Natural killer cell (primary cell): ENCODE data around the gene FIBCD1. TPM values are rescaled to one million over a fixed set of nuclear protein-coding genes. Genes with fewer than 3 reads are reported as not detected.

ENCODE experiments used
- ATAC-seq, 3 donors: fragments of 150-1000 bp in 2 of 3; fragments of 200-7000 bp in 1 of 3; cut with Tn5 transposase; 1 replicate in 1 of 3; 2 replicates in 2 of 3; pipeline ENCODE4 v1.10.0; 2021; ENCODE audit warnings: mild to moderate bottlenecking in 2 of 3, moderate library complexity in 2 of 3
- DNase-seq, 2 donors: peaks; one replicate each; pipeline versions ENCODE4 v3.0.0 to v3.0.0-alpha.2; 2013 to 2021; ENCODE audit warnings: mixed read lengths in 1 of 2
- H3K27ac ChIP-seq: one replicate; pipeline ENCODE4 v1.5.1; 2013; ENCODE audit warnings: mild to moderate bottlenecking, low read length
- H3K27me3 ChIP-seq: one replicate; pipeline ENCODE4 v1.6.1; 2013; ENCODE audit warnings: low read length; ENCODE audit not compliant: control insufficient read depth, insufficient read depth
- H3K36me3 ChIP-seq: one replicate; pipeline ENCODE4 v1.6.1; 2013; ENCODE audit warnings: low read length; ENCODE audit not compliant: control insufficient read depth, insufficient read depth
- H3K4me1 ChIP-seq: one replicate; pipeline ENCODE4 v1.6.1; 2013; ENCODE audit warnings: low read length; ENCODE audit not compliant: control insufficient read depth, insufficient read depth
- H3K4me3 ChIP-seq: one replicate; pipeline ENCODE4 v1.5.1; 2013; ENCODE audit warnings: low read length
- H3K9me3 ChIP-seq: one replicate; pipeline ENCODE4 v1.6.1; 2013; ENCODE audit warnings: low read length; ENCODE audit not compliant: control insufficient read depth, insufficient read depth
- H3K27ac Mint-ChIP-seq, 2 donors: one replicate each; pipeline ENCODE4 v1.8.0; 2022; ENCODE audit warnings: mild to moderate bottlenecking in 2 of 2, mixed read lengths in 2 of 2, moderate library complexity in 1 of 2
- H3K27me3 Mint-ChIP-seq, 2 donors: one replicate each; pipeline ENCODE4 v1.8.0; 2022; ENCODE audit warnings: low read depth in 2 of 2, mixed read lengths in 2 of 2
- H3K36me3 Mint-ChIP-seq: one replicate; pipeline ENCODE4 v1.8.0; 2022; ENCODE audit warnings: mixed read lengths
- H3K4me1 Mint-ChIP-seq, 2 donors: one replicate each; pipeline ENCODE4 v1.8.0; 2022; ENCODE audit warnings: mixed read lengths in 2 of 2
- H3K4me3 Mint-ChIP-seq: one replicate; pipeline ENCODE4 v1.8.0; 2022; ENCODE audit warnings: mild to moderate bottlenecking, moderate library complexity, mixed read lengths
- H3K9me3 Mint-ChIP-seq, 2 donors: one replicate each; pipeline ENCODE4 v1.8.0; 2022; ENCODE audit warnings: mixed read lengths in 2 of 2
- WGBS: methylation state at CpG from one replicate; pipeline ENCODE4 v1.1.7; 2013; ENCODE audit warnings: missing lambda C conversion rate; ENCODE audit not compliant: insufficient coverage; 5-methylcytosine and 5-hydroxymethylcytosine counted together
- intact Hi-C: fragments of 100-400 bp; cut with micrococcal nuclease; formaldehyde crosslinking; loops from one replicate; pipeline ENCODE4 v1.14.2; 2022
- total RNA-seq, 4 donors: library from RNA; stranded (reverse); fragments of 120-200 nt in 1 of 4; gene quantifications; one replicate each; pipeline versions ENCODE4 v1.2.3 to v1.2.4, GENCODE V29; 2013 to 2022
- TF ChIP-seq, protein P1 (sequence below): fragments of 200-600 bp; IDR thresholded peaks from one replicate; pipeline ENCODE4 v1.8.0; 2022; ENCODE audit warnings: antibody characterized with exemption

The FIBCD1 gene
- total RNA-seq, 3 donors from 2014 or later (not counting 1 experiment from before 2014, with no cell fraction given) = not detected

DNA sequence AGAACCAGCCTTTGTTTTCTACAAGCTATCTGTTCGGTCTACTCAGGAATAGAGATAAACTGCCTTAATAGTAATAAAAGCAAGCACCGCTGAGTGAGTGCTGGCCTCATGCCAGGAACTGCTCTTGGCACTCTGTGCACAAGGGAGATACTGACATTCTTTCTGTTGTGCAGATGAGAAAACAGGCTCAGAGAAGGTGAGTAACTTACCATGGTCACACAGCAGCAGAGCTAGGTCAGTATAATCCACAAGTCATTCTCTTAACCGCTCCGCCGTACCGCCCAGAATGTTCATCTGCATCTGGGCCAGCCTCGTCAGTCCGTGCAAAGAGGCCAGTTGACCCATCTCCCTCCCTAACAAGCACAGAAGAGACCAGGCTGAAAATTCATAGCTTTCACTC lies 69.8 kb downstream of the FIBCD1 start:
- Histone ChIP-seq H3K9me3 (no peaks in the 10 kb centered on the region), H3K27ac (no peak overlapping the region), H3K4me1 (no peaks in the 10 kb centered on the region), H3K27me3 (no peaks in the 10 kb centered on the region), H3K36me3 (peaks cover 24% of the 10 kb centered on the region), H3K4me3 (no peak overlapping the region)
- peaks cover 5 to 7% of the 10 kb centered on the region in 2 donors for H3K4me1 Mint-ChIP-seq
- H3K36me3 Mint-ChIP-seq = peaks cover 12% of the 10 kb centered on the region
- no peaks in the 10 kb centered on the region for H3K27me3 Mint-ChIP-seq
- no peak for ATAC-seq
- no peak for DNase-seq
- 81% methylated on average over 8 of the region's 8 CpGs for WGBS
- intact Hi-C loops = loop anchor here (10.0 kb wide), 1 partner anchor 404 kb away; no protein-coding TSS in a partner anchor
- no peak overlapping the region for H3K27ac Mint-ChIP-seq
- no peaks in the 10 kb centered on the region for H3K9me3 Mint-ChIP-seq
- TF ChIP-seq, protein P1, sequence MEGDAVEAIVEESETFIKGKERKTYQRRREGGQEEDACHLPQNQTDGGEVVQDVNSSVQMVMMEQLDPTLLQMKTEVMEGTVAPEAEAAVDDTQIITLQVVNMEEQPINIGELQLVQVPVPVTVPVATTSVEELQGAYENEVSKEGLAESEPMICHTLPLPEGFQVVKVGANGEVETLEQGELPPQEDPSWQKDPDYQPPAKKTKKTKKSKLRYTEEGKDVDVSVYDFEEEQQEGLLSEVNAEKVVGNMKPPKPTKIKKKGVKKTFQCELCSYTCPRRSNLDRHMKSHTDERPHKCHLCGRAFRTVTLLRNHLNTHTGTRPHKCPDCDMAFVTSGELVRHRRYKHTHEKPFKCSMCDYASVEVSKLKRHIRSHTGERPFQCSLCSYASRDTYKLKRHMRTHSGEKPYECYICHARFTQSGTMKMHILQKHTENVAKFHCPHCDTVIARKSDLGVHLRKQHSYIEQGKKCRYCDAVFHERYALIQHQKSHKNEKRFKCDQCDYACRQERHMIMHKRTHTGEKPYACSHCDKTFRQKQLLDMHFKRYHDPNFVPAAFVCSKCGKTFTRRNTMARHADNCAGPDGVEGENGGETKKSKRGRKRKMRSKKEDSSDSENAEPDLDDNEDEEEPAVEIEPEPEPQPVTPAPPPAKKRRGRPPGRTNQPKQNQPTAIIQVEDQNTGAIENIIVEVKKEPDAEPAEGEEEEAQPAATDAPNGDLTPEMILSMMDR = no peak
- H3K4me3 Mint-ChIP-seq = no peak overlapping the region

DNA sequence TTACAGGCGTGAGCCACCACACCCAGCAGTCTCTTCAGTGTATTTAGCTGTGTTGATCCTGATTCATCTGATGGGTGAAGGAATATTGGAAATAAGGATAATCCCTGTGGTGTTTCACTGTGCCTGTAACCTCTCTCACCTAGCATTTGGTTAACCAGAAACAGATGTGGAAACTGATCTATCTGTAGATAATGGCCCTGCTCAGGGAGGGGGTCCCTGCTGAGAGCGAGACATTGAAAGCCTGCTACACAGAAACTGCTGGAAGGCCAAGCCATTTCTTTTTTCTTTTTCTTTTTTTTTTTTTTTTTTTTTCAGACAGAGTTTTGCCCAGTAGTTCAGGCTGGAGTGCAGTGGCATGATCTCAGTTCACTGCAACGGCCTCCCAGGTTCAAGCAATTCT lies 70.8 kb downstream of the FIBCD1 start:
- DNase-seq (no peak), ATAC-seq (no peak)
- Mint-ChIP-seq H3K4me1 (peaks cover 5 to 7% of the 10 kb centered on the region in 2 donors), H3K9me3 (no peaks in the 10 kb centered on the region), H3K27ac (no peak overlapping the region), H3K27me3 (no peaks in the 10 kb centered on the region), H3K4me3 (no peak overlapping the region), H3K36me3 (peaks cover 1% of the 10 kb centered on the region)
- WGBS = 87% methylated on average over 3 of the region's 3 CpGs
- Histone ChIP-seq H3K4me1 (no peaks in the 10 kb centered on the region), H3K27ac (no peak overlapping the region), H3K4me3 (no peak overlapping the region), H3K9me3 (no peaks in the 10 kb centered on the region), H3K27me3 (no peaks in the 10 kb centered on the region), H3K36me3 (peaks cover 14% of the 10 kb centered on the region)
- intact Hi-C loops = loop anchor here (10.0 kb wide), 1 partner anchor 403 kb away; no protein-coding TSS in a partner anchor
- TF ChIP-seq, protein P1 = no peak

DNA sequence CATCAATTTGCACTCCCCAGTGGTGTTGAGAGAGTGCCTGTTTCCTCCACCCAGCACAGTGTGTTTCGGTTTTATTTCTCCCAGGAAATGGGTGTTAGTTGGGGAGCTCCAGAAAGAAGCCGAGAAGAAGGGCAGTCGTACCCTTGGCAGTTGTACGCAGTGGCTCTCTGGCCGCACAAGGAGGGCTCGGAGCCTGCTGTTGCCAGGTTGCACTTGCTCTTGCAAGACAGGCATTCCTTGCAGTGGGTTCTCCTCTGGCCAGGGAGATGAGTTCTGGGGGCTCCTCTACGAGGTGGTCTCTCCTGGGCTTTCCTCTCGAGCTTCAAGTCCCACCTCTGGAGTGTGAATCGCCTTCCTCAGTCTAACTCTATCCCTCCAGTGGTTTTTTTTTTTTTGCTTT lies 71.5 kb downstream of the FIBCD1 start:
- Mint-ChIP-seq H3K36me3 (no peaks in the 10 kb centered on the region), H3K9me3 (no peaks in the 10 kb centered on the region), H3K4me3 (no peak overlapping the region), H3K27me3 (no peaks in the 10 kb centered on the region), H3K4me1 (peaks cover 5 to 7% of the 10 kb centered on the region in 2 donors), H3K27ac (no peak overlapping the region)
- ATAC-seq (no peak), DNase-seq (no peak)
- no peaks in the 10 kb centered on the region for H3K9me3 ChIP-seq
- H3K4me3 ChIP-seq = no peak overlapping the region
- intact Hi-C loops = loop anchor here (10.0 kb wide), 1 partner anchor 403 kb away; no protein-coding TSS in a partner anchor
- 94% methylated on average over 8 of the region's 9 CpGs for WGBS
- H3K36me3 ChIP-seq = peaks cover 7% of the 10 kb centered on the region
- no peak overlapping the region for H3K27ac ChIP-seq
- TF ChIP-seq, protein P1 = no peak
- no peaks in the 10 kb centered on the region for H3K4me1 ChIP-seq
- H3K27me3 ChIP-seq = no peaks in the 10 kb centered on the region

DNA sequence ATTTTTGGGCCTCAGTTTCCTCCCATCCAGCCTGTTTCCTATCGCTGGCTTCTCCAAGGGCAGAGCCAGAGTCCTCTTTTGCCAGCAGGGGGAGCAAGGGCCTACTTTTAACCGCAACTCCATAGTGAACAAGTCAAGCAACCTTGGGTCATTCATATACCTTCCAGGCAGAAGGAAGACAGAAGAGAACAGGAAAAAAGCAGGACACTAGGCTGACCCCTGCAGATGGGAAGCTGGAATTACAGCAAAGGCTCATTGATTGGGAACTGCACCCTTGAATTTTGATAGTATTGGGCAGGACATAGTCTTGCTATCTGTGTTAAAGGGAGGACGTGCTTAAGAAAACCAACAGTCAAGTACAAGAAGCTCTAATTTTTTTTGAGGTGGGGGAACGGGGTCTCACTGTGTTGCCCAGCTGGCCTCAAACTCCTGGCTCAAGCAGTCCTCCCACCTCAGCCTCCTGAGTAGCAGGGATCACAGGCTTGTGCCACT lies 72.5 kb downstream of the FIBCD1 start:
- H3K36me3 ChIP-seq = no peaks in the 10 kb centered on the region

More for the DNA sequence above, 72.5 kb downstream of the FIBCD1 start:
- ATAC-seq = peak; percentile 42 to 69 (median 44)
- H3K27ac Mint-ChIP-seq = peak overlapping the region in 1 of 2 donors; percentile 13
- TF ChIP-seq, protein P1 = peak; percentile 57
- DNase-seq = peak in 1 of 2 donors; percentile 70
- H3K27me3 Mint-ChIP-seq = no peaks in the 10 kb centered on the region
- no peaks in the 10 kb centered on the region for H3K9me3 ChIP-seq
- H3K36me3 Mint-ChIP-seq = no peaks in the 10 kb centered on the region
- no peak overlapping the region for H3K4me3 Mint-ChIP-seq
- intact Hi-C loops = loop anchor here (1.0 to 10.0 kb wide), 2 partner anchors 95 to 402 kb away; no protein-coding TSS in a partner anchor
- 62% methylated on average over 4 of the region's 4 CpGs for WGBS
- no peak overlapping the region for H3K4me3 ChIP-seq
- no peaks in the 10 kb centered on the region for H3K4me1 ChIP-seq
- no peaks in the 10 kb centered on the region for H3K27me3 ChIP-seq
- H3K4me1 Mint-ChIP-seq = peaks cover 7 to 15% of the 10 kb centered on the region in 2 donors
- H3K9me3 Mint-ChIP-seq = no peaks in the 10 kb centered on the region
- no peak overlapping the region for H3K27ac ChIP-seq
